ENCODE data around the gene SGMS2. TPM values are rescaled to one million over a fixed set of nuclear protein-coding genes. Genes with fewer than 3 reads are reported as not detected.

SGMS2 gene
- total RNA-seq, 1 donor from 2014 or later: 1.1 TPM

DNA sequence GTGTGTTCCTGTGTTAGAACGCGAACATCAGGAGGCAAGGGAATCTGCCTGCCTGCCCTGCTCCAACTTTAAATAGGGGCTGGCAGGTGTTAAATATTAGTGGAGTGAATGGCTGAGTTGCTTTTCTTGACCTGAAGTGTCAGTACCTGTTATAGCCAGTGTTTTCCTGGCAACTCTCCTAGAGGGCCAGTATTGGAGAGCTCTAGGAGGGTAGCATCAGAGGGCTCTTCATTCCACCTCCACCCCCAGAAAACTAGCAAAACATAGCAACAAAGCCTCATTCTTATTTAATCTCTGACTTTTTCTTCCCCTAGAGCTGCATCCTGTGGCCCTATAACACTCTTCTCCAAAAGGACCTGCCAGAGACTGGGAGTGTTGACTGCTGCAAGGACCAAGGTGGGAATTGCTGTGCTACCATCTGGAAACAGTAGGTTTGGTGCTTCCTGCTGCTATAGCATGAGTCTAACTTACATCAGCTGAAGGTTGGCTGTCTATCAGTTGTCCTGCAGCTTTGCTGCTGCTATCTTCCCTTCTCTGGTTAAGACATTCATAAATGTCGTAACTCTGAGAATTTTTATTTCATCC, 33.5 kb downstream of the SGMS2 start:
- H3K4me2 ChIP-seq: no peak overlapping the region
- no peaks in the 10 kb centered on the region for H3K36me3 ChIP-seq
- no peak for DNase-seq (ENCODE audit: low spot score)
- TF ChIP-seq, protein P1, sequence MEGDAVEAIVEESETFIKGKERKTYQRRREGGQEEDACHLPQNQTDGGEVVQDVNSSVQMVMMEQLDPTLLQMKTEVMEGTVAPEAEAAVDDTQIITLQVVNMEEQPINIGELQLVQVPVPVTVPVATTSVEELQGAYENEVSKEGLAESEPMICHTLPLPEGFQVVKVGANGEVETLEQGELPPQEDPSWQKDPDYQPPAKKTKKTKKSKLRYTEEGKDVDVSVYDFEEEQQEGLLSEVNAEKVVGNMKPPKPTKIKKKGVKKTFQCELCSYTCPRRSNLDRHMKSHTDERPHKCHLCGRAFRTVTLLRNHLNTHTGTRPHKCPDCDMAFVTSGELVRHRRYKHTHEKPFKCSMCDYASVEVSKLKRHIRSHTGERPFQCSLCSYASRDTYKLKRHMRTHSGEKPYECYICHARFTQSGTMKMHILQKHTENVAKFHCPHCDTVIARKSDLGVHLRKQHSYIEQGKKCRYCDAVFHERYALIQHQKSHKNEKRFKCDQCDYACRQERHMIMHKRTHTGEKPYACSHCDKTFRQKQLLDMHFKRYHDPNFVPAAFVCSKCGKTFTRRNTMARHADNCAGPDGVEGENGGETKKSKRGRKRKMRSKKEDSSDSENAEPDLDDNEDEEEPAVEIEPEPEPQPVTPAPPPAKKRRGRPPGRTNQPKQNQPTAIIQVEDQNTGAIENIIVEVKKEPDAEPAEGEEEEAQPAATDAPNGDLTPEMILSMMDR (IDR thresholded peaks at IDR 0.05): no peak
- TF ChIP-seq EZH2phosphoT487 (IDR thresholded peaks at IDR 0.05): no peak
- TF ChIP-seq EZH2 (IDR thresholded peaks at IDR 0.05): no peak
- Mint-ChIP-seq H3K4me1 (no peaks in the 10 kb centered on the region), H3K4me3 (no peak overlapping the region), H3K27ac (no peak overlapping the region), H3K27me3 (ENCODE audit: insufficient read depth, low read depth) (no peaks in the 10 kb centered on the region), H3K36me3 (no peaks in the 10 kb centered on the region), H3K9me3 (no peaks in the 10 kb centered on the region)
- H3K4me3 ChIP-seq: no peak overlapping the region
- no peaks in the 10 kb centered on the region for H3F3A ChIP-seq (ENCODE audit: low read depth)
- no peak overlapping the region for H3K27ac ChIP-seq
- no peaks in the 10 kb centered on the region for H3K79me2 ChIP-seq (ENCODE audit: low read depth)
- H4K20me1 ChIP-seq (ENCODE audit: low read depth): no peaks in the 10 kb centered on the region
- H3K27me3 ChIP-seq: no peaks in the 10 kb centered on the region
- no peaks in the 10 kb centered on the region for H3K9me3 ChIP-seq (ENCODE audit: low read depth)
- no peak overlapping the region for H3K9ac ChIP-seq
- H3K4me1 ChIP-seq: peaks cover 16% of the 10 kb centered on the region
- peak overlapping the region; percentile 49 for H2AFZ ChIP-seq (replicated peaks)

DNA sequence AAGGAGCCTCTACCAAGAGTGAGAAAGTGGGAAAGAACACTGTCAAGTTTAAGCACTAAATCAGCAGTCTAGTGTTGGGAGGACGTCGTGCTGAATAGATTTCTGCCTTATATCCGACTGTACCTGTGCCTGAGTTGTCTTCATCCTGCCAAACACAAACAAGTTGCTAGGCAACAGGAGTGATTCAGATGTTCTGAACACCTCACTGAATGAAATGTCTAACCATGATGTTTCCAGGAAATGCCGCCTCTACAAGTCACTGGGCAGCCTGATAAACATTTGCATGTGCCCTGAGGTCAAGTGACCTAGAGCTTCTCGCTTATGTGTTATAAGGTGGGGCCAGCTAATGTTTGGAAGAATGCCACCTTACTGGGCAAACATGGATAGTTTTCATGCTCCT, 37.9 kb downstream of the SGMS2 start:
- DNase-seq (ENCODE audit: low spot score): no peak
- TF ChIP-seq EZH2phosphoT487 (IDR thresholded peaks at IDR 0.05) (no peak), EZH2 (IDR thresholded peaks at IDR 0.05) (no peak)
- TF ChIP-seq, protein P1 (IDR thresholded peaks at IDR 0.05): no peak
- no peaks in the 10 kb centered on the region for H3K36me3 ChIP-seq
- H3K27me3 Mint-ChIP-seq (ENCODE audit: insufficient read depth, low read depth): no peaks in the 10 kb centered on the region
- no peak overlapping the region for H3K27ac ChIP-seq
- H4K20me1 ChIP-seq (ENCODE audit: low read depth): no peaks in the 10 kb centered on the region
- H3K4me3 Mint-ChIP-seq: no peak overlapping the region
- no peaks in the 10 kb centered on the region for H3K9me3 Mint-ChIP-seq
- H2AFZ ChIP-seq (replicated peaks): no peak overlapping the region
- no peaks in the 10 kb centered on the region for H3K4me1 Mint-ChIP-seq
- no peak overlapping the region for H3K4me3 ChIP-seq
- H3K36me3 Mint-ChIP-seq: no peaks in the 10 kb centered on the region
- no peaks in the 10 kb centered on the region for H3K27me3 ChIP-seq
- no peaks in the 10 kb centered on the region for H3K9me3 ChIP-seq (ENCODE audit: low read depth)
- H3K9ac ChIP-seq: no peak overlapping the region
- no peaks in the 10 kb centered on the region for H3F3A ChIP-seq (ENCODE audit: low read depth)
- peaks cover 14% of the 10 kb centered on the region for H3K4me1 ChIP-seq
- H3K4me2 ChIP-seq: no peak overlapping the region
- no peak overlapping the region for H3K27ac Mint-ChIP-seq
- H3K79me2 ChIP-seq (ENCODE audit: low read depth): no peaks in the 10 kb centered on the region

DNA sequence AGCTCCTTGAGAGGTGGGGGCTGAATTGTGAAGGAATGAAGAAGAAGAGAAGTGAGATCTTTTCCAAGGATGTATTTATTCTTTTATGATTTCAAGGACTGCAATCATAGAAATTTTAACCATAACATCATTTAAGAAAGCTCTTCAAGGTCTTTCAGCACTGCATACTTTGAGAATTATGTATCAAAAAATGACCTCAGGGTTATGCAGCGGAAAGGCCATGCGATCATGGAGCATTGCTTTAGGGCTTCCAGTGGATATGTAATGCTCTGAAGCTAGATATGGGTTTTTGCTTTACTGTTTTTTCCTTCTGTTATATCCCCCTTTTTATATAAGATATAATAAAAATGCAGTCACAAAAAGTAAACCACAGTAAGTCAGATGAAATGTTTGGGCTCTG, 38.7 kb downstream of the SGMS2 start:
- Mint-ChIP-seq H3K4me3 (no peak overlapping the region), H3K36me3 (no peaks in the 10 kb centered on the region), H3K27me3 (ENCODE audit: insufficient read depth, low read depth) (no peaks in the 10 kb centered on the region), H3K9me3 (no peaks in the 10 kb centered on the region), H3K27ac (no peak overlapping the region), H3K4me1 (no peaks in the 10 kb centered on the region)
- no peaks in the 10 kb centered on the region for H3K9me3 ChIP-seq (ENCODE audit: low read depth)
- H3K4me1 ChIP-seq: peaks cover 6% of the 10 kb centered on the region
- H2AFZ ChIP-seq (replicated peaks): no peak overlapping the region
- TF ChIP-seq, protein P1 (IDR thresholded peaks at IDR 0.05): no peak
- no peak for TF ChIP-seq EZH2phosphoT487 (IDR thresholded peaks at IDR 0.05)
- no peak for TF ChIP-seq EZH2 (IDR thresholded peaks at IDR 0.05)
- H4K20me1 ChIP-seq (ENCODE audit: low read depth): no peaks in the 10 kb centered on the region
- H3F3A ChIP-seq (ENCODE audit: low read depth): no peaks in the 10 kb centered on the region
- H3K9ac ChIP-seq: no peak overlapping the region
- H3K36me3 ChIP-seq: no peaks in the 10 kb centered on the region
- no peaks in the 10 kb centered on the region for H3K27me3 ChIP-seq
- no peak for DNase-seq (ENCODE audit: low spot score)
- no peak overlapping the region for H3K4me2 ChIP-seq
- H3K79me2 ChIP-seq (ENCODE audit: low read depth): no peaks in the 10 kb centered on the region
- H3K4me3 ChIP-seq: no peak overlapping the region
- H3K27ac ChIP-seq: no peak overlapping the region

Data from neural progenitor cell (in vitro differentiated cells).